G401 (cell line): ENCODE measurements around the gene NEDD4L. TPM values are rescaled to one million over a fixed set of nuclear protein-coding genes. Genes with fewer than 3 reads are reported as not detected.

Experiments
- DNase-seq: peaks from one replicate; pipeline ENCODE4 v3.0.0-alpha.2; 2015; ENCODE audit warnings: low spot score
- in situ Hi-C: cut with HindIII; loops from 2 replicates; pipeline ENCODE4 v1.10.0; 2016; ENCODE audit warnings: low sequenced_read_pairs, mixed read lengths
- total RNA-seq: library from RNA; depleted of rRNA; stranded (reverse); fragments of >200 nt; shearing (Covaris generic); gene quantifications from 2 replicates; pipeline ENCODE4 v1.2.3, GENCODE V29; 2014

The NEDD4L gene
- total RNA-seq, 1 experiment from 2014 or later = 0.37 TPM

GRCh38 chr18:58025205-58025604 lies 18.8 kb upstream of the NEDD4L start:
- in situ Hi-C loops = no loop called here

GRCh38 chr18:58025733-58026132 lies 18.3 kb upstream of the NEDD4L start:
- in situ Hi-C loops = no loop called here
- DNase-seq = no peak

More at GRCh38 chr18:58025205-58025604, 18.8 kb upstream of the NEDD4L start:
- DNase-seq = no peak

- in situ Hi-C loops = no loop called here
- no peak for DNase-seq
Measured at GRCh38 chr18:58026395-58026794, 17.6 kb upstream of the NEDD4L start.

- no peak for DNase-seq
Measured at GRCh38 chr18:58026857-58027256, 17.2 kb upstream of the NEDD4L start.

GRCh38 chr18:58027341-58027740 lies 16.7 kb upstream of the NEDD4L start:
- in situ Hi-C loops = no loop called here
- no peak for DNase-seq

More at GRCh38 chr18:58026857-58027256, 17.2 kb upstream of the NEDD4L start:
- in situ Hi-C loops = no loop called here

- in situ Hi-C loops = no loop called here
- no peak for DNase-seq
Measured at GRCh38 chr18:58028109-58028784, 15.8 kb upstream of the NEDD4L start.

- DNase-seq = no peak
- in situ Hi-C loops = no loop called here
Measured at GRCh38 chr18:58032233-58032632, 11.8 kb upstream of the NEDD4L start.

GRCh38 chr18:58033216-58033615 lies 10.8 kb upstream of the NEDD4L start:
- DNase-seq = no peak
- in situ Hi-C loops = no loop called here

- in situ Hi-C loops = no loop called here
- DNase-seq = no peak
Measured at GRCh38 chr18:58034370-58034769, 9.7 kb upstream of the NEDD4L start.

GRCh38 chr18:58037163-58037562 lies 6.9 kb upstream of the NEDD4L start:
- in situ Hi-C loops = no loop called here
- no peak for DNase-seq

- in situ Hi-C loops = no loop called here
- DNase-seq = no peak
Measured at GRCh38 chr18:58038063-58038462, 6.0 kb upstream of the NEDD4L start.

GRCh38 chr18:58041633-58042032 lies 2.4 kb upstream of the NEDD4L start:
- in situ Hi-C loops = no loop called here
- DNase-seq = no peak

- in situ Hi-C loops = no loop called here
- DNase-seq = no peak
Measured at GRCh38 chr18:58042826-58043490, 1.1 kb upstream of the NEDD4L start.

- DNase-seq = peak; percentile 52
- in situ Hi-C loops = no loop called here
Measured at GRCh38 chr18:58044370-58045241, 580 bp downstream of the NEDD4L start.

GRCh38 chr18:58045242-58046092 lies 1.4 kb downstream of the NEDD4L start:
- in situ Hi-C loops = no loop called here
- DNase-seq = peak; percentile 77

- in situ Hi-C loops = no loop called here
- DNase-seq = peak; percentile 58
Measured at GRCh38 chr18:58046093-58046793, 2.2 kb downstream of the NEDD4L start.

GRCh38 chr18:58046794-58047555 lies 2.9 kb downstream of the NEDD4L start:
- in situ Hi-C loops = no loop called here
- DNase-seq = peak; percentile 55

- in situ Hi-C loops = no loop called here
Measured at GRCh38 chr18:58047556-58047882, 3.5 kb downstream of the NEDD4L start.

More at GRCh38 chr18:58047556-58047882, 3.5 kb downstream of the NEDD4L start:
- no peak for DNase-seq
